Measurements from ENCODE around the gene KIZ. TPM values are rescaled to one million over a fixed set of nuclear protein-coding genes. Genes with fewer than 3 reads are reported as not detected.

Gene KIZ
- total RNA-seq, 1 donor from 2014 or later, result 60.0 TPM

- Histone ChIP-seq H4K20me1 (ENCODE audit: low read depth) (no peaks in the 10 kb centered on the region), H3K9ac (no peak overlapping the region), H3K27ac (no peak overlapping the region), H3K79me2 (ENCODE audit: low read depth) (no peaks in the 10 kb centered on the region), H3K4me2 (no peak overlapping the region), H3K27me3 (no peaks in the 10 kb centered on the region), H3K4me3 (no peak overlapping the region), H3K9me3 (ENCODE audit: low read depth) (no peaks in the 10 kb centered on the region), H3F3A (ENCODE audit: low read depth) (no peaks in the 10 kb centered on the region), H2AFZ (replicated peaks) (no peak overlapping the region), H3K36me3 (no peaks in the 10 kb centered on the region), H3K4me1 (no peaks in the 10 kb centered on the region)
- TF ChIP-seq EZH2phosphoT487 (IDR thresholded peaks at IDR 0.05) (no peak), EZH2 (IDR thresholded peaks at IDR 0.05) (no peak)
- TF ChIP-seq, protein P1, sequence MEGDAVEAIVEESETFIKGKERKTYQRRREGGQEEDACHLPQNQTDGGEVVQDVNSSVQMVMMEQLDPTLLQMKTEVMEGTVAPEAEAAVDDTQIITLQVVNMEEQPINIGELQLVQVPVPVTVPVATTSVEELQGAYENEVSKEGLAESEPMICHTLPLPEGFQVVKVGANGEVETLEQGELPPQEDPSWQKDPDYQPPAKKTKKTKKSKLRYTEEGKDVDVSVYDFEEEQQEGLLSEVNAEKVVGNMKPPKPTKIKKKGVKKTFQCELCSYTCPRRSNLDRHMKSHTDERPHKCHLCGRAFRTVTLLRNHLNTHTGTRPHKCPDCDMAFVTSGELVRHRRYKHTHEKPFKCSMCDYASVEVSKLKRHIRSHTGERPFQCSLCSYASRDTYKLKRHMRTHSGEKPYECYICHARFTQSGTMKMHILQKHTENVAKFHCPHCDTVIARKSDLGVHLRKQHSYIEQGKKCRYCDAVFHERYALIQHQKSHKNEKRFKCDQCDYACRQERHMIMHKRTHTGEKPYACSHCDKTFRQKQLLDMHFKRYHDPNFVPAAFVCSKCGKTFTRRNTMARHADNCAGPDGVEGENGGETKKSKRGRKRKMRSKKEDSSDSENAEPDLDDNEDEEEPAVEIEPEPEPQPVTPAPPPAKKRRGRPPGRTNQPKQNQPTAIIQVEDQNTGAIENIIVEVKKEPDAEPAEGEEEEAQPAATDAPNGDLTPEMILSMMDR (IDR thresholded peaks at IDR 0.05), result no peak
- no peak for DNase-seq (ENCODE audit: low spot score)
- H3K9me3 Mint-ChIP-seq, result no peaks in the 10 kb centered on the region
- H3K27ac Mint-ChIP-seq, result no peak overlapping the region
- H3K27me3 Mint-ChIP-seq (ENCODE audit: insufficient read depth, low read depth), result no peaks in the 10 kb centered on the region
- no peaks in the 10 kb centered on the region for H3K36me3 Mint-ChIP-seq
- H3K4me3 Mint-ChIP-seq, result no peak overlapping the region
- no peaks in the 10 kb centered on the region for H3K4me1 Mint-ChIP-seq
Measured at GRCh38 chr20:21257192-21257591, 131.3 kb downstream of the KIZ start.

GRCh38 chr20:21258411-21258810, 132.5 kb downstream of the KIZ start:
- H3K9me3 Mint-ChIP-seq, result no peaks in the 10 kb centered on the region
- H3K4me1 Mint-ChIP-seq, result no peaks in the 10 kb centered on the region
- TF ChIP-seq EZH2phosphoT487 (IDR thresholded peaks at IDR 0.05) (no peak), EZH2 (IDR thresholded peaks at IDR 0.05) (no peak)
- TF ChIP-seq, protein P1 (IDR thresholded peaks at IDR 0.05), result no peak
- no peak overlapping the region for H2AFZ ChIP-seq (replicated peaks)
- H4K20me1 ChIP-seq (ENCODE audit: low read depth), result no peaks in the 10 kb centered on the region
- no peaks in the 10 kb centered on the region for H3K79me2 ChIP-seq (ENCODE audit: low read depth)
- no peaks in the 10 kb centered on the region for H3K36me3 ChIP-seq
- H3K4me2 ChIP-seq, result no peak overlapping the region
- no peak overlapping the region for H3K4me3 Mint-ChIP-seq
- no peaks in the 10 kb centered on the region for H3K27me3 Mint-ChIP-seq (ENCODE audit: insufficient read depth, low read depth)
- H3K27ac Mint-ChIP-seq, result no peak overlapping the region
- H3K27me3 ChIP-seq, result no peaks in the 10 kb centered on the region
- DNase-seq (ENCODE audit: low spot score), result no peak
- H3K27ac ChIP-seq, result no peak overlapping the region
- H3K9ac ChIP-seq, result no peak overlapping the region
- no peaks in the 10 kb centered on the region for H3K36me3 Mint-ChIP-seq
- no peak overlapping the region for H3K4me3 ChIP-seq
- H3F3A ChIP-seq (ENCODE audit: low read depth), result no peaks in the 10 kb centered on the region
- no peaks in the 10 kb centered on the region for H3K4me1 ChIP-seq
- no peaks in the 10 kb centered on the region for H3K9me3 ChIP-seq (ENCODE audit: low read depth)

DNA sequence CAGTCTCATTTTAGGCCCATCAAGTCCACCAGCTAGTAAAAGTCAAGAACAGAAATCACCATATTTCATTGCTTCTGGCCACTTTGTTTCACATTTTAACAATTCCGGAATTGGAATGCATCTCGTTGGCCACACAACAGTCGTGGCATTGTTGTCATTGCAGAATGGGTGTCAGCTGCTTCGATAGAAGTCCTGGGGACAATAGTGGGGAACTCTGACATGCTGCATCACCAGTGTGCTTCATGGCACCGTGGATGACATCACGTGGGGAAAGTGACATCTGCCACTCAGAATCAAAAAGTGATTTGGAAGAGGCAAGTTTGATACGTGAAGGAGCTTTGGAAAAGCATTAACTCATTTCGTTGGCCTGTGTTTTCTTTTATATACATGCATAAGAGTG, 133.5 kb downstream of the KIZ start:
- Histone ChIP-seq H3K27ac (no peak overlapping the region), H3K9ac (no peak overlapping the region), H2AFZ (replicated peaks) (no peak overlapping the region), H3K4me1 (no peaks in the 10 kb centered on the region), H4K20me1 (ENCODE audit: low read depth) (no peaks in the 10 kb centered on the region), H3K79me2 (ENCODE audit: low read depth) (no peaks in the 10 kb centered on the region), H3K36me3 (no peaks in the 10 kb centered on the region), H3K4me3 (no peak overlapping the region), H3K27me3 (no peaks in the 10 kb centered on the region), H3K9me3 (ENCODE audit: low read depth) (no peaks in the 10 kb centered on the region), H3K4me2 (no peak overlapping the region), H3F3A (ENCODE audit: low read depth) (no peaks in the 10 kb centered on the region)
- Mint-ChIP-seq H3K27ac (no peak overlapping the region), H3K36me3 (no peaks in the 10 kb centered on the region), H3K9me3 (no peaks in the 10 kb centered on the region), H3K4me1 (no peaks in the 10 kb centered on the region), H3K4me3 (no peak overlapping the region), H3K27me3 (ENCODE audit: insufficient read depth, low read depth) (no peaks in the 10 kb centered on the region)
- TF ChIP-seq EZH2 (IDR thresholded peaks at IDR 0.05) (no peak), EZH2phosphoT487 (IDR thresholded peaks at IDR 0.05) (no peak)
- TF ChIP-seq, protein P1 (IDR thresholded peaks at IDR 0.05), result no peak
- no peak for DNase-seq (ENCODE audit: low spot score)
